WTC11 (cell line): ENCODE results near the gene LYRM1. TPM values are rescaled to one million over a fixed set of nuclear protein-coding genes. Genes with fewer than 3 reads are reported as not detected.

Experiments used
- ATAC-seq: fragments of 200-7000 bp; cut with Tn5 transposase; 2 replicates; pipeline ENCODE4 v1.10.0; 2021; ENCODE audit warnings: mild to moderate bottlenecking, moderate library complexity
- CTCF ChIA-PET: fragments of 300-600 bp; sonication (Branson Sonifier 250); formaldehyde crosslinking; loops from one replicate; lab custom pipeline; 2021; ENCODE audit warnings: antibody characterized with exemption; lab: Charles Lee
- POLR2A ChIA-PET: fragments of 350-600 bp; sonication (Branson Sonifier 250); formaldehyde crosslinking; loops from one replicate; lab custom pipeline; 2021; ENCODE audit warnings: antibody characterized with exemption; lab: Charles Lee
- DNase-seq: peaks from one replicate; pipeline ENCODE4 v3.0.0; 2021; ENCODE audit warnings: low spot score
- H3K27ac Mint-ChIP-seq: 2 replicates; pipeline ENCODE4 v1.8.0; 2021; ENCODE audit warnings: mixed read lengths
- H3K27me3 Mint-ChIP-seq: 2 replicates; pipeline ENCODE4 v1.8.0; 2021; ENCODE audit warnings: low read depth, mild to moderate bottlenecking, moderate library complexity, mixed read lengths
- H3K36me3 Mint-ChIP-seq: 2 replicates; pipeline ENCODE4 v1.8.0; 2021; ENCODE audit warnings: mixed read lengths
- H3K4me1 Mint-ChIP-seq: 2 replicates; pipeline ENCODE4 v1.8.0; 2022; ENCODE audit warnings: mixed read lengths
- H3K4me3 Mint-ChIP-seq: 2 replicates; pipeline ENCODE4 v1.8.0; 2021; ENCODE audit warnings: mild to moderate bottlenecking, moderate library complexity, mixed read lengths
- H3K9me3 Mint-ChIP-seq: 2 replicates; pipeline ENCODE4 v1.8.0; 2021; ENCODE audit warnings: mixed read lengths
- CBFB ChIP-seq: sonication (generic); formaldehyde crosslinking; IDR thresholded peaks from 2 replicates; pipeline ENCODE4 v1.8.1; 2022; ENCODE audit warnings: mild to moderate bottlenecking, low read depth, missing genetic modification reagents
- CREM ChIP-seq: sonication (generic); formaldehyde crosslinking; IDR thresholded peaks from 2 replicates; pipeline ENCODE4 v1.8.1; 2022; ENCODE audit warnings: mild to moderate bottlenecking, missing genetic modification reagents, moderate library complexity
- ETV6 ChIP-seq: sonication (generic); formaldehyde crosslinking; IDR thresholded peaks from 2 replicates; pipeline ENCODE4 v1.8.1; 2022; ENCODE audit warnings: mild to moderate bottlenecking, missing genetic modification reagents
- GABPB1 ChIP-seq: sonication (generic); formaldehyde crosslinking; IDR thresholded peaks from 2 replicates; pipeline ENCODE4 v1.8.1; 2023; ENCODE audit warnings: mild to moderate bottlenecking, missing genetic modification reagents
- RORB ChIP-seq: fragments of 250-450 bp; sonication (Bioruptor Pico); IDR thresholded peaks from 2 replicates; pipeline ENCODE4 v1.9.0; 2021; ENCODE audit warnings: mild to moderate bottlenecking
- ZNF317 ChIP-seq: sonication (generic); formaldehyde crosslinking; IDR thresholded peaks from 2 replicates; pipeline ENCODE4 v1.8.1; 2023; ENCODE audit warnings: low read depth, mild to moderate bottlenecking, moderate library complexity, missing genetic modification reagents, borderline replicate concordance
- ZSCAN18 ChIP-seq: fragments of 250-450 bp; sonication (Bioruptor Pico); IDR thresholded peaks from 2 replicates; pipeline ENCODE4 v2.1.2; 2022; ENCODE audit warnings: mild to moderate bottlenecking, moderate library complexity
- total RNA-seq: library from RNA; stranded (reverse); gene quantifications from 3 replicates; pipeline ENCODE4 v1.2.3, GENCODE V29; 2021
- TF ChIP-seq, protein P1 (sequence below): sonication (generic); formaldehyde crosslinking; IDR thresholded peaks from 2 replicates; pipeline ENCODE4 v1.8.1; 2022; ENCODE audit warnings: mild to moderate bottlenecking, moderate library complexity, missing genetic modification reagents
- TF ChIP-seq, protein P2 (sequence below): sonication (generic); formaldehyde crosslinking; conservative IDR thresholded peaks from 2 replicates; pipeline ENCODE4 v1.8.1; 2022; ENCODE audit warnings: mild to moderate bottlenecking, missing genetic modification reagents
- TF ChIP-seq, protein P3 (sequence below): sonication (generic); formaldehyde crosslinking; IDR thresholded peaks from 2 replicates; pipeline ENCODE4 v1.8.0; 2022; ENCODE audit warnings: mild to moderate bottlenecking, missing genetic modification reagents
- TF ChIP-seq, protein P4 (sequence below): sonication (generic); formaldehyde crosslinking; IDR thresholded peaks from 2 replicates; pipeline ENCODE4 v1.8.0; 2022; ENCODE audit warnings: missing genetic modification reagents
- TF ChIP-seq, protein P5 (sequence below): fragments of 250-450 bp; sonication (Bioruptor Pico); conservative IDR thresholded peaks from 2 replicates; pipeline ENCODE4 v1.9.0; 2021; ENCODE audit warnings: mild to moderate bottlenecking
- TF ChIP-seq, protein P6 (sequence below): fragments of 250-450 bp; sonication (Bioruptor Pico); IDR thresholded peaks from 2 replicates; pipeline ENCODE4 v1.9.0; 2021; ENCODE audit warnings: mild to moderate bottlenecking

Gene LYRM1
- total RNA-seq, 1 experiment from 2014 or later, result 11.4 TPM

GRCh38 chr16:20868890-20869289 lies 31.7 kb upstream of the LYRM1 start:
- CTCF ChIA-PET, result interaction anchor here (1.2 kb wide), 1 partner anchor 19 kb away, joined by 3 read pairs; no protein-coding TSS in a partner anchor
- no peaks in the 10 kb centered on the region for H3K27me3 Mint-ChIP-seq
- DNase-seq (no peak), ATAC-seq (0 out of 2 replicates have a peak, but pooled peaks have one; percentile 34)
- H3K4me3 Mint-ChIP-seq, result no peak overlapping the region
- H3K36me3 Mint-ChIP-seq, result peaks cover 4% of the 10 kb centered on the region
- H3K4me1 Mint-ChIP-seq, result peaks cover 37% of the 10 kb centered on the region
- TF ChIP-seq GABPB1 (CRISPR knock-in tag), result peak; percentile 48; the same call in 1 of the 2 replicates
- TF ChIP-seq, protein P1, sequence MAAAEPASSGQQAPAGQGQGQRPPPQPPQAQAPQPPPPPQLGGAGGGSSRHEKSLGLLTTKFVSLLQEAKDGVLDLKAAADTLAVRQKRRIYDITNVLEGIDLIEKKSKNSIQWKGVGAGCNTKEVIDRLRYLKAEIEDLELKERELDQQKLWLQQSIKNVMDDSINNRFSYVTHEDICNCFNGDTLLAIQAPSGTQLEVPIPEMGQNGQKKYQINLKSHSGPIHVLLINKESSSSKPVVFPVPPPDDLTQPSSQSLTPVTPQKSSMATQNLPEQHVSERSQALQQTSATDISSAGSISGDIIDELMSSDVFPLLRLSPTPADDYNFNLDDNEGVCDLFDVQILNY (CRISPR knock-in tag), result no peak
- POLR2A ChIA-PET, result interaction anchor here (0.5 kb wide), 1 partner anchor 31 kb away, joined by 4 read pairs; the partner anchor contains the start of genes DCUN1D3 and LYRM1
- H3K9me3 Mint-ChIP-seq, result peaks cover 5% of the 10 kb centered on the region
- H3K27ac Mint-ChIP-seq, result no peak overlapping the region; the same call in 1 of the 2 replicates

DNA sequence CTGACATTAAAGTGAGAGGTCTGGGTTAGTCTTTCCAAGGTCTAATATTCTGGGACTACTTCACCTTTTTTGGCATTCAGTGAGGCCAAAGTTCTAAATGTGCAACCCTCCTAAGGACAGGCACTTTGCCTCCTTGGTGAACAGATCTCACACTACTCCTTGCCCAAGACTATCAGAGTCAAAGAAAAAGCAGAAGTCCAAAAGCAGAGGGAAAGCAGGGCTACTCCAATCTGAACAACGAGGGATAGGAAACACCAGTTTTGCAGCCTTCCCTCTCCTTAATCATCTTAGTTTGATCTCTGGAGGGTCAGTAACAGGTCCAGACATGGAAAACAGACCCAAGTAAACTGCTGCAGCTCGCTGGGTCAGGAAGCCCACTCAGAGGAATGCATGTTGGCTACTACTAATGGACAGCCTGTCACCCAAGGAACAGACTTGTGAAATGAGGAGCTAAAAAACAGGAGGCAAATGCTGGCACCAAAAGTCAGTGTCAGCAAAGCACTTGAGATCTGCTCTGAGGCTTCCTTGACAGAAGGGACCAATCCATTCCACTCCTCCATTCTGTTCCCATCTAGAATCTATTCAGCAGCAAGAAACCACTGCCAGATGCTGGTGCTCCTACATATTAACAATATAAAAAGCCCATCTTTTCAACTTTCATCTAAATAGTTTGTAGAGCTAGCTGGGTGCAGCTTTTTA lies 30.3 kb upstream of the LYRM1 start:
- no peaks in the 10 kb centered on the region for H3K9me3 Mint-ChIP-seq
- H3K4me3 Mint-ChIP-seq, result no peak overlapping the region
- POLR2A ChIA-PET, result no interaction called here
- no peak for ATAC-seq
- TF ChIP-seq CBFB (CRISPR knock-in tag) (no peak), RORB (CRISPR knock-in tag) (no peak), ZSCAN18 (CRISPR knock-in tag) (no peak), ETV6 (no peak), ZNF317 (CRISPR knock-in tag) (no peak), CREM (CRISPR knock-in tag) (no peak)
- TF ChIP-seq, protein P2, sequence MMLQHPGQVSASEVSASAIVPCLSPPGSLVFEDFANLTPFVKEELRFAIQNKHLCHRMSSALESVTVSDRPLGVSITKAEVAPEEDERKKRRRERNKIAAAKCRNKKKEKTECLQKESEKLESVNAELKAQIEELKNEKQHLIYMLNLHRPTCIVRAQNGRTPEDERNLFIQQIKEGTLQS (CRISPR knock-in tag), result no peak
- TF ChIP-seq, protein P3, sequence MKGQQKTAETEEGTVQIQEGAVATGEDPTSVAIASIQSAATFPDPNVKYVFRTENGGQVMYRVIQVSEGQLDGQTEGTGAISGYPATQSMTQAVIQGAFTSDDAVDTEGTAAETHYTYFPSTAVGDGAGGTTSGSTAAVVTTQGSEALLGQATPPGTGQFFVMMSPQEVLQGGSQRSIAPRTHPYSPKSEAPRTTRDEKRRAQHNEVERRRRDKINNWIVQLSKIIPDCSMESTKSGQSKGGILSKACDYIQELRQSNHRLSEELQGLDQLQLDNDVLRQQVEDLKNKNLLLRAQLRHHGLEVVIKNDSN, result no peak
- TF ChIP-seq, protein P4, sequence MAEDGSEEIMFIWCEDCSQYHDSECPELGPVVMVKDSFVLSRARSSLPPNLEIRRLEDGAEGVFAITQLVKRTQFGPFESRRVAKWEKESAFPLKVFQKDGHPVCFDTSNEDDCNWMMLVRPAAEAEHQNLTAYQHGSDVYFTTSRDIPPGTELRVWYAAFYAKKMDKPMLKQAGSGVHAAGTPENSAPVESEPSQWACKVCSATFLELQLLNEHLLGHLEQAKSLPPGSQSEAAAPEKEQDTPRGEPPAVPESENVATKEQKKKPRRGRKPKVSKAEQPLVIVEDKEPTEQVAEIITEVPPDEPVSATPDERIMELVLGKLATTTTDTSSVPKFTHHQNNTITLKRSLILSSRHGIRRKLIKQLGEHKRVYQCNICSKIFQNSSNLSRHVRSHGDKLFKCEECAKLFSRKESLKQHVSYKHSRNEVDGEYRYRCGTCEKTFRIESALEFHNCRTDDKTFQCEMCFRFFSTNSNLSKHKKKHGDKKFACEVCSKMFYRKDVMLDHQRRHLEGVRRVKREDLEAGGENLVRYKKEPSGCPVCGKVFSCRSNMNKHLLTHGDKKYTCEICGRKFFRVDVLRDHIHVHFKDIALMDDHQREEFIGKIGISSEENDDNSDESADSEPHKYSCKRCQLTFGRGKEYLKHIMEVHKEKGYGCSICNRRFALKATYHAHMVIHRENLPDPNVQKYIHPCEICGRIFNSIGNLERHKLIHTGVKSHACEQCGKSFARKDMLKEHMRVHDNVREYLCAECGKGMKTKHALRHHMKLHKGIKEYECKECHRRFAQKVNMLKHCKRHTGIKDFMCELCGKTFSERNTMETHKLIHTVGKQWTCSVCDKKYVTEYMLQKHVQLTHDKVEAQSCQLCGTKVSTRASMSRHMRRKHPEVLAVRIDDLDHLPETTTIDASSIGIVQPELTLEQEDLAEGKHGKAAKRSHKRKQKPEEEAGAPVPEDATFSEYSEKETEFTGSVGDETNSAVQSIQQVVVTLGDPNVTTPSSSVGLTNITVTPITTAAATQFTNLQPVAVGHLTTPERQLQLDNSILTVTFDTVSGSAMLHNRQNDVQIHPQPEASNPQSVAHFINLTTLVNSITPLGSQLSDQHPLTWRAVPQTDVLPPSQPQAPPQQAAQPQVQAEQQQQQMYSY (CRISPR knock-in tag), result no peak
- TF ChIP-seq, protein P5, sequence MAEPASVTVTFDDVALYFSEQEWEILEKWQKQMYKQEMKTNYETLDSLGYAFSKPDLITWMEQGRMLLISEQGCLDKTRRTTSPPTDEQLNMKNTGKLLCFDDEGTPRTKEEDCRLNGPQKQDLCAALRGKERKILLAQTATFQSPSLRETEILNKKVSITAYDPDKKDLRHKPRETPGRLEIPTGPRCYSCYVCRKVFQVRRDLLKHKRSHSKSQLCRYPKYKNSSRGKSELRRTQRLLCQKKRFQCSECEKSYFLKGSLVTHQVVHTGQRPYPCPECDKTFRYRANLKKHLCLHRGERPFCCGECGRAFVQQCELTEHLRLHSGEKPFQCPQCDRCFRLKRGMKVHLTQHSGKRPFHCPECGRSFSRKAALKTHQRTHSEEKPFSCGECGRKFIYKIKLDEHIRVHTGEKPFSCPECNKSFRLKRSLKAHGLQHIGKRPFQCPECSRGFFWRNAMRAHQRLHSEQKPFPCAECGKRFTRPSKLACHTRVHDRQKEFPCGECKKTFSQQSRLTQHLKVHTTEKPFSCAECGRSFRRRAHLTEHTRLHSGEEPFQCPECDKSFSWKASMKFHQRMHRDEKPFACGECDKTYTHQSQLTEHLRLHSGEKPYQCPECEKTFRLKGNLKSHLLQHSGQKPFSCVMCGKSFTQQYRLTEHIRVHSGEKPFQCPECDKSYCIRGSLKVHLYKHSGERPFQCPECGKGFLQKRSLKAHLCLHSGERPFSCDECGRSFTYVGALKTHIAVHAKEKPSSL (CRISPR knock-in tag), result no peak
- TF ChIP-seq, protein P6, sequence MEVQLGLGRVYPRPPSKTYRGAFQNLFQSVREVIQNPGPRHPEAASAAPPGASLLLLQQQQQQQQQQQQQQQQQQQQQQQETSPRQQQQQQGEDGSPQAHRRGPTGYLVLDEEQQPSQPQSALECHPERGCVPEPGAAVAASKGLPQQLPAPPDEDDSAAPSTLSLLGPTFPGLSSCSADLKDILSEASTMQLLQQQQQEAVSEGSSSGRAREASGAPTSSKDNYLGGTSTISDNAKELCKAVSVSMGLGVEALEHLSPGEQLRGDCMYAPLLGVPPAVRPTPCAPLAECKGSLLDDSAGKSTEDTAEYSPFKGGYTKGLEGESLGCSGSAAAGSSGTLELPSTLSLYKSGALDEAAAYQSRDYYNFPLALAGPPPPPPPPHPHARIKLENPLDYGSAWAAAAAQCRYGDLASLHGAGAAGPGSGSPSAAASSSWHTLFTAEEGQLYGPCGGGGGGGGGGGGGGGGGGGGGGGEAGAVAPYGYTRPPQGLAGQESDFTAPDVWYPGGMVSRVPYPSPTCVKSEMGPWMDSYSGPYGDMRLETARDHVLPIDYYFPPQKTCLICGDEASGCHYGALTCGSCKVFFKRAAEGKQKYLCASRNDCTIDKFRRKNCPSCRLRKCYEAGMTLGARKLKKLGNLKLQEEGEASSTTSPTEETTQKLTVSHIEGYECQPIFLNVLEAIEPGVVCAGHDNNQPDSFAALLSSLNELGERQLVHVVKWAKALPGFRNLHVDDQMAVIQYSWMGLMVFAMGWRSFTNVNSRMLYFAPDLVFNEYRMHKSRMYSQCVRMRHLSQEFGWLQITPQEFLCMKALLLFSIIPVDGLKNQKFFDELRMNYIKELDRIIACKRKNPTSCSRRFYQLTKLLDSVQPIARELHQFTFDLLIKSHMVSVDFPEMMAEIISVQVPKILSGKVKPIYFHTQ (CRISPR knock-in tag), result no peak
- TF ChIP-seq, protein P1 (CRISPR knock-in tag), result no peak
- TF ChIP-seq, all 79 proteins: peak for 0
- H3K27me3 Mint-ChIP-seq, result no peaks in the 10 kb centered on the region
- H3K27ac Mint-ChIP-seq, result 0 out of 2 replicates have a peak overlapping the region, but pooled peaks have one; percentile 26
- peaks cover 47% of the 10 kb centered on the region for H3K4me1 Mint-ChIP-seq
- H3K36me3 Mint-ChIP-seq, result no peaks in the 10 kb centered on the region
- DNase-seq, result no peak
- CTCF ChIA-PET, result interaction anchor here (0.6 kb wide), 1 partner anchor 96 kb away, joined by 5 read pairs; no protein-coding TSS in a partner anchor
